ENCODE results near the gene CLASRP.
A peak's percentile ranks its signal among the peaks of the same experiment; 100 is the strongest.

The CLASRP gene

GRCh38 chr19:45087531-45087930, 48.7 kb downstream of the CLASRP start:
- DNase-seq = no peak

DNA sequence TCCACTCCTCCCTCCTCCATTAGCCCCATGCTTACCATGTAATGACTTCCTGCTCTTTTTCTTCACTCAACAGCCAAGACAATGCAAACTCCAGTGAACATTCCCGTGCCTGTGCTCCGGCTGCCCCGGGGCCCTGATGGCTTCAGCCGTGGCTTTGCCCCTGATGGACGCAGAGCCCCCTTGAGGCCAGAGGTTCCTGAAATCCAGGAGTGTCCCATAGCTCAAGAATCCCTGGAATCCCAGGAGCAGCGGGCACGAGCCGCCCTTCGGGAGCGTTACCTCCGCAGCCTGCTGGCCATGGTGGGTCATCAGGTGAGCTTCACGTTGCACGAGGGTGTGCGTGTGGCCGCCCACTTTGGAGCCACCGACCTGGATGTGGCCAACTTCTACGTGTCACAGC, 51.2 kb downstream of the CLASRP start:
- no peak for DNase-seq

DNA sequence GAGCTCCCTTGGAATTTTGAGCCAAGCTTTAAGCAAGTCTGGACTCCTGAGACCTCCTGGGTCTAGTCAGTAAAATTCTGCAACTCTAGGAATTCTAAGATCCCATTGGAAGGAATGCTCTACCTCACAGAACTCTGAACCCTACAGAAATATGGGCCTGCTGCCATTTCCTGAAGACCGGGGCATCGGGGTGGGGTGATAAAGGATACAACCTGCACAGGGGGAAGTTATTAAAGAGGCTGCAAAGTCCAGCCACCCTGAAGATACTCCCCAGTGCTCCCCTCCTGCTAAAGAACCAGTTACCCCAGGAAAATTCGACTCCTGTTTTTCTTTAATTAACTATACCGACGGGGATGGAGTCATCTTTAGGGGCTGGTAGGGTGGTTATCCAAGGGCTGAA, 51.8 kb downstream of the CLASRP start:
- DNase-seq = no peak

DNA sequence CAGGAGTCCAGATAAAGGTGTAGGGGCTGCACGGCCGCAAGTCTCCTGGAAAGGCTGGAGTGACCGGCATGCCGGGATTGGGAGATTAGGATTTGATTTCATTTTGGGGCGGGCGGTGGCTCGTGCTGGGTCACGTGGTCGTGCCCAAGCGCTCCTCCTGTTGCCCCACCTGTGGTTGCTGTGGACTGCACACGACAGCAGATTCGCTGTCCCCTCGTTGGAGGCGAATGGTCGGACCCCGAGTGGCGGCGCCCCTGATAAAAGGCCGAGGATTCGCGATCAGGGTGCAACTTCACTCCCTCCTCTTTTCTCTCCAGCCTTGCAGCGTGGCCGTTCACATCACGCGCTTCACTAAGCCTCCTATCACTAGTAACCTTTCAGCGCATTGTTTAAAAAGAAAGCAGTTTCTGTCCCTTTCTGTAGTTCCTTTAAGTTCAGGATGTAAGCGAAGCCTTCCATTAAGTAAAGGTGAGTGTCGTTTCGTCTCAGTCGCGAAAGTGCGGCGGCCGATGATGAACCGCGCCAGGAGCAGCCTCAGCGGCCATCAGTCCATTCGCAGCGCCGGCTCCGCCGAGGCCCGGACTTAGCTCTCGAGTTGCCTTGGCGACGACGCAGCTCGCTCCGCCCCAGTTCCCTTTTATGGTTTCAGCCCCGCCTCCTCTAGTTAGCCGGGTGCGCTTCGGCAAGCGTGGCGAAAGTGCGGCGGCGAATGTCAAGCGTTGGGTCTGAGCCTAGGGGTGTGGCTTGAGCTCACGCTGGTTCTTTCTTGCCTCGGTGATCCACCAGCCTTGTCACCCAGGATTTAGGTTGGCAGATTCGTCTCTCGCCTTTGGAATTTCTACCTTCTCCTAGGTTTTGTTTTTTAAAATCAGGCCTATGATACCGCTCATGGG, 52.4 kb downstream of the CLASRP start:
- no peak for DNase-seq

GRCh38 chr19:45092747-45093678, 54.2 kb downstream of the CLASRP start, which contains the start of gene PPP1R37:
PPP1R37 (plus strand) TSS chr19:45093179; CDS start chr19:45093326, 147 bp downstream.
- peak; percentile 77 for DNase-seq

DNA sequence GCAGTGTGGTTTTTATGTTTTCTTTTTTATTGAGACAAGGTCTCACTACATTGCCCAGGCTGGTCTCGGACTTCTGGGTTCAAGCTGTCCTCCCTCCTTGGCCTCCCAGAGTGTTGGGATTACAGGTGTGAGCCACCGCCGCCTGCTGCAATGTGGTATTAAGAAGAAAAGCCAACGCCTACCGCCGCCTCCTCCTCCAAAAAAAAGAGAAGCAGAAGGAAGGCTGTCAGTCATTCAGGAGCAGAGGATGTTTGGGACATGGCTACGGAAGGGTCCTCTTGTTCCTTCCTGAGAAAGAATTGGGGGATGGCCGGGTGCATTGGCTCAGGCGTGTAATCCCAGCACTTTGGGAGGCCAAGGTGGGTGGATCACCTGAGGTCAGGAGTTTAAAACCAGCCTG, 55.3 kb downstream of the CLASRP start:
- DNase-seq = no peak

DNA sequence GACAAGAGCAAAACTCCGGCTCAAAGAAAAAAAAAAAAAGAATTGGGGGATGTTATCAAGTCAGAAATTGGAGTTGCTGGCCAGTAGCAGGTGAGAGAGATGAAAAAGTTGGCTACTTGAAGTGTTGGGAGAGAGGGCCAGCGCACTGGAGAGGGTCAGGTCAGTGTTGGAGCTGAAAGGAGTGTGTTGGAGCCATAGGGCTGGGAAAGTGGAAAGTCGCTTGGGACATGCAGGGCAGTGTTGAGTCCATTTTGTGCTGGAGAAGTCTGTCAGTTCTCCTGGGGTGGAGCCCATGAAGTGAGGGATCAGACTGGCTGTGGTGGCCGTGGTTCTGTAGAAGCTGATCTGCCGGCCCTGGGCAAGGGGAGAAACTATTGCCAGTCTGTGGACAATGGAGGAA, 55.9 kb downstream of the CLASRP start:
- DNase-seq = no peak

DNA sequence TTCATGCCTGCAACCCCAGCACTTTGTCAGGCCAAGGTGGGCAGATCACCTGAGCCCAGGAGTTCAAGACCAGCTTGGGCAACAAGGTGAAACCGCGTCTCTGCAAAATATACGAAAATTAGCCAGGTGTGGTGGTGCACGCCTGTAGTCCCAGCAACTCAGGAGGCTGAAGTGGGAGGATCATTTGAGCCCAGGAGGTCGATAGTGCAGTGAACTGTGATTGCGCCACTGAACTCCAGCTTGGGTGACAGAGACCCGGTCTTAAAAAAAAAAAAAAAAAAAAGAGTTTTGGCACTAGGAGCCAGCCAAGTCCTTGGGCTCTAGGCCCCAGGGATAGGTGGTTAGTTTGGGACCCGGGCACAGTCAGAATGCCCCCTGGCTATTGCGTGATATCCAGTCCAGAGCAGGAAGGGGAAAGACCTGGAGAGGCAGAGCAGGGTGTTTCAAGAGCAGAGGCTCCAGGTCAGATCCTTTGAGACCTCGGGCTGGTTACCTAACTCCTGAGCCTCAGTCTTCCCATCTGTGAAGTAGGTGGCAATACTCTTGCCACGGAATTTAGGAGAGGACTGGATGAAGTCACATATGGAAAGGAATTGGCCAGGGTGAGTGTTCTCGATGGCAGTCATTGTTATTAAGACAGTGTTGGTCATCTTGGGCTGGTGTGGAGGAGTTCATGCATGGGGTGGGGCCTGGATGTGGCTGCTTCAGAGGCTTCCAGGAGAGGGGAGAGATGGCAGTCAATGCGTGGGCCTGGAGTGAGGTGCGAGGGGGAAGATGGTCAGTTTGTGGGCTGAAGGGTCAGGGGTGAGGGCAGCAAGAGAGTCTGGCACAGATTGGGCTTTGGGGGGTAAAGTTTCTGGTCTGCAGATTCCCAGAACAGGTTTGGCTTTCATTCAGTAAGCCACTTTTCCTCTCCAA, 56.9 kb downstream of the CLASRP start:
- DNase-seq = no peak

- DNase-seq = no peak
These were observed 57.9 kb downstream of the CLASRP start for GRCh38 chr19:45096700-45097099.

DNA sequence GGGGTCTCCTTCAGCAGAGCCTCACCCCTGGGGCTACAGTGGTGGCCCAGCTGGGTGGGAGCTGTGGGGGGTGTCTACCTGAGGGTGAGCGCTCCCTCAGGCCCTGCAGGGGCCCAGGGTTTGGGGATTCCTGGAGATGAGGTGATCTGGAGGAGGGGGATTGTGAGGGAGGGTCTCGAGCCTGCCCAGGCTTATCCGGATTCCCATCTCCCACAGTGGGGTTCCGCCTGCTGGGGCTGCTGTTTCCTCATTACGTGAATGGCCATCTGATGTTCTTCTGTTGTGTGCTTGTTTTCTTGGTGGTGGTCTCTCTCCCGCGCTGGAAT, 58.6 kb downstream of the CLASRP start:
- DNase-seq = no peak

- DNase-seq = no peak
These were observed 59.1 kb downstream of the CLASRP start for GRCh38 chr19:45097776-45098520.

- DNase-seq = no peak
These were observed 59.9 kb downstream of the CLASRP start for GRCh38 chr19:45098521-45099466.

DNA sequence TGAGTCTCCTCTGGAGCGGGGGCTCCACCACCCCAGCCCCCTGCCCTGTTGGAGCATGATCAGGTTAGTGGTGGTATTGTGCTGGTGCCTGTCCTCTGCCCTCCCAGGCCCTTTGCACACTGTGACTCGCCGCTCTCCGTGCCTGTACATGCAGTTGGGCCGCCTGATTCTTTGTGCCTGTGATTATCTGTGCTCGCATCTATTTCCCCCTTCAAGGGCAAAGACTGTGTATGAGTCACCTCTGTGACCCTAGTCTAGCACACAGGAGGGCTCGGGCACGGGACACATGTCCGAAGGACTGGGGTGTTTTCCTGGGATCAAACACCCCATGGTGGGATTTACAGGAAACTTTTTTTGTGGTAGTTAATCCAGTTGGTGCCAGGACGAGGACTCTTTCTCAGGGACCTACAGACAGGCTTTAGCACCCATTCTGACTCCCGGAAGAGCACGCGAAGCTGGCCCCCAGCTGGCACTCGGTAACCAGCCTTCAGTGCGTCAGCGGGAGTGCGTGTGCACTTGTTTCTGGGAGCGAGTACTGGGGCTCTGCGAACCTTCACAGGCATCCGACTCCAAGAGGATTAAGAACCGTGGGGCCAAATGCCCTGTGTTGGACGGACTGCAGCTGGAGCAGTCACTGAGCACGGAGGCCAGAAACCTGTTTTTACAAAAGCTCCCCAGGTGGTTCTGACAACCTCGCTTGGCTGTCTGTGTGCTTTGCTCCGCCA, 60.8 kb downstream of the CLASRP start:
- no peak for DNase-seq

GRCh38 chr19:45100201-45100600, 61.4 kb downstream of the CLASRP start:
- no peak for DNase-seq

DNA sequence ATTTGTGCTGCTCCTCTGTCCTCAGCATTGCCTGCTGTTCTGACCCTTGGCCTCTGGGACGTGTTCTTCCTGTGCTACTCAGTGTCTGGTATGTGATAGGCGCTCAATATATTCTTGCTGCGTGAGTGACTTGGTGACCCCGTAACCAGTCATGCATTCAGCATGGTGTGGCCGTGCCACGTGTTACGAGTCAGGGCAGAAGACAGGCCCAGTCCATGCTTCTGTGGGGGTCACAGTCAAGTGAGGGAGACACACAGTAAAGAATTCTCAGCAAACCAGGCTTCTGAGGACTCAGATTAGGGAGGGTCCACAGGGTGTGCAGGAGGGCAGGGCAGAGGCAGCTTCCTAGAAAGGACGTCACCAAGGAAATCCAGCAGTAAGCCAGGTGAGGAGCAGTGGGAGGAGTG, 62.0 kb downstream of the CLASRP start:
- no peak for DNase-seq

DNA sequence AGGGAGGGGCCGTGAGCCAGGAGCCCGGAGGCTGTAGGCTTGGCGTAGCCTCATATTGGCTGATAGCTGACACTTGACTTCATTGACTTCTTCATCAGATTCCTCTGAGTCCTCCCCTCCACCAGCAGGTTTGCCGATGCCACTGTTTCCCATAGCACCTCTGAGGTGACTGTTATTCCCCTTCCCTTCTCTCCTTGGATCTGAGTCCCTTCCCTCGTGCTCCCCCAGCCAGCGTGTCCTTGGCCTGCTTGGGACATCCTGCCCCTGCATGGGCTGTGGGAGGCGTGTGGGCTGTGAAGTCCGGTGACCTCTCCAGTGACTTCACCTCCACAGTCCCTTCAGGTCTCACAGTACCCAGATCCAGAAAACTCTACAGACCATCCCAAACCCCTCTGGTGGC, 63.0 kb downstream of the CLASRP start:
- DNase-seq = no peak

GRCh38 chr19:45102481-45102880, 63.6 kb downstream of the CLASRP start:
- no peak for DNase-seq

GRCh38 chr19:45103156-45103507, 64.3 kb downstream of the CLASRP start:
- no peak for DNase-seq

DNA sequence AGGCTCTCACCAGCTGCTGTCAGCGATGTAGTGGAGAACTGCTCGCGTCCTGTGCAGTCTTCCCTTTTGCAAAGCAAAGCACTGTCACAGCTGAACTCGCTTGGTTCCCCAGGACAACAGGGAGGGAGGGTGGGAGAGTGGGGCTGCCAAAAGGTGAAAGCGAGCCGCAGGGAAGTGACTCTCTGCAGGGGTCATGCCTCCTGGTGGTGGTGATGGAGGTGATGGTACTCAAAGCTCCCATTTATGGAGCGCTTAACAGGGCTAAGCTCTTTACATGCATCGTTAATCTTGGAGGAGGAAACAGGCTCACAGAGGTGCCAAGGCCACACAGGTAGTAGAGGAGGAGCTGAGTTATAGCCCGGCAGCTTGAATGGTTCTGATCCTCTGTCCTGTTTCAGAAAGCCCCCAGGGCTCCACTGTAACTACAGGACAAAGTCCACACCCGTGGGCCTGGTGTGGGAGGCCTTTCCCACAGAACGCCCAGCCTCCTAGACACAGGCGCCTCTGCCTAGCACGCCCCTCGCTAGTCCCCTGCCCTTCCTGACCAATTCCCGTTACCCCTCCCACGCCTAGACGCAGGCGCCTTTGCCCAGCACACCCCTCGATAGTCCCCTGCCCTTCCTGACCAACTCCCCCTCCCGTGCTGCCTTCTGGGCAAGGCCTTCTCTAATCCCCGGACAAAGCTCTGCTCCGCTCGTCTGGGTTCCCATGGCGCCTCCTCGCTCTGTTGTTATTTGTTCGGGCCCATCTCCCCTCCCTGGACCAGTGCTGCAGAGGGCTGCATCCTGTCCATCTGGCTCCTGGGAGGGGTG, 64.9 kb downstream of the CLASRP start:
- DNase-seq = no peak
